ENCODE results near the gene PADI3. TPM values are rescaled to one million over a fixed set of nuclear protein-coding genes. Genes with fewer than 3 reads are reported as not detected.

Gene PADI3
- polyA plus RNA-seq, 5 donors: 0.04 to 0.05 TPM; not detected in 3

Other genes starting within 250 kb of the PADI3 start
- gene ATP13A2, start 237.2 kb upstream of the PADI3 start, polyA plus RNA-seq (ENCODE audit: insufficient read depth in 1 of 5, insufficient read length in 5 of 5, low replicate concordance in 1 of 5): 10 to 100 TPM; 22.4 to 44.9 (median 32.9) TPM
- 100 to 1,000 TPM in 2 of 5 donors, 10 to 100 TPM in 3; 80.8 to 112 (median 99.1) TPM for gene SDHB, start 195.1 kb upstream of the PADI3 start, polyA plus RNA-seq (ENCODE audit: insufficient read depth in 1 of 5, insufficient read length in 5 of 5, low replicate concordance in 1 of 5)
- gene PADI2, start 129.6 kb upstream of the PADI3 start, polyA plus RNA-seq (ENCODE audit: insufficient read depth in 1 of 5, insufficient read length in 5 of 5, low replicate concordance in 1 of 5): 10 to 100 TPM in 3 of 5 donors, 1 to 10 TPM in 2; 6.4 to 16.3 (median 10.7) TPM
- gene PADI1, start 44.0 kb upstream of the PADI3 start, polyA plus RNA-seq (ENCODE audit: insufficient read depth in 1 of 5, insufficient read length in 5 of 5, low replicate concordance in 1 of 5): under 1 TPM in 1 of 5 donors, not detected in 4; 0.05 TPM
- 1 to 10 TPM; 1.0 to 3.3 (median 1.4) TPM for gene PADI4, start 59.1 kb downstream of the PADI3 start, polyA plus RNA-seq (ENCODE audit: insufficient read depth in 1 of 5, insufficient read length in 5 of 5, low replicate concordance in 1 of 5)
- gene PADI6, start 123.1 kb downstream of the PADI3 start, polyA plus RNA-seq (ENCODE audit: insufficient read depth in 1 of 5, insufficient read length in 5 of 5, low replicate concordance in 1 of 5): not detected
- 10 to 100 TPM; 77.8 to 93.6 (median 83.1) TPM for gene RCC2, start 190.6 kb downstream of the PADI3 start, polyA plus RNA-seq (ENCODE audit: insufficient read depth in 1 of 5, insufficient read length in 5 of 5, low replicate concordance in 1 of 5)